ENCODE data around the gene LMX1A. TPM values are rescaled to one million over a fixed set of nuclear protein-coding genes. Genes with fewer than 3 reads are reported as not detected.

LMX1A gene
- total and polyA plus RNA-seq, 4 donors = 0.05 to 0.17 TPM; not detected in 2

GRCh38 chr1:165287781-165288180, 68.7 kb downstream of the LMX1A start:
- no peak for DNase-seq (ENCODE audit: low spot score)

More at GRCh38 chr1:165287781-165288180, 68.7 kb downstream of the LMX1A start:
- no peaks in the 10 kb centered on the region for H3K9me3 ChIP-seq (ENCODE audit: control insufficient read depth in 4 of 4, low read length in 3 of 4)
- no peaks in the 10 kb centered on the region for H3K36me3 ChIP-seq (ENCODE audit: control insufficient read depth in 4 of 4, insufficient read depth in 3 of 4, low read depth in 1 of 4, low read length in 3 of 4)
- TF ChIP-seq, protein P1, sequence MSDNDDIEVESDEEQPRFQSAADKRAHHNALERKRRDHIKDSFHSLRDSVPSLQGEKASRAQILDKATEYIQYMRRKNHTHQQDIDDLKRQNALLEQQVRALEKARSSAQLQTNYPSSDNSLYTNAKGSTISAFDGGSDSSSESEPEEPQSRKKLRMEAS (IDR thresholded peaks at IDR 0.05) = no peak
- TF ChIP-seq CTCF (IDR thresholded peaks at IDR 0.05; ENCODE audit: low read depth, low read length, missing input control) (no peak), JUND (IDR thresholded peaks at IDR 0.05) (no peak), GABPA (IDR thresholded peaks at IDR 0.05 in 1 of 2, conservative IDR thresholded peaks at IDR 0.05 in 1 of 2) (peak in 1 of 2 donors; percentile 13), NR2F2 (IDR thresholded peaks at IDR 0.05) (no peak), HNF4A (conservative IDR thresholded peaks at IDR 0.05) (peak; percentile 28 to 49), TAF1 (conservative IDR thresholded peaks at IDR 0.05) (no peak), RAD21 (IDR thresholded peaks at IDR 0.05) (no peak), RXRA (IDR thresholded peaks at IDR 0.05) (peak in 1 of 2 donors; percentile 39), EGR1 (IDR thresholded peaks at IDR 0.05; ENCODE audit: low read depth in 2 of 2) (no peak), FOXA2 (IDR thresholded peaks at IDR 0.05) (no peak), HNF4G (IDR thresholded peaks at IDR 0.05) (no peak), FOXA1 (IDR thresholded peaks at IDR 0.05) (no peak), SP1 (IDR thresholded peaks at IDR 0.05) (peak; percentile 44), ATF3 (IDR thresholded peaks at IDR 0.05) (no peak), YY1 (IDR thresholded peaks at IDR 0.05) (peak; percentile 25)
- TF ChIP-seq, protein P2, sequence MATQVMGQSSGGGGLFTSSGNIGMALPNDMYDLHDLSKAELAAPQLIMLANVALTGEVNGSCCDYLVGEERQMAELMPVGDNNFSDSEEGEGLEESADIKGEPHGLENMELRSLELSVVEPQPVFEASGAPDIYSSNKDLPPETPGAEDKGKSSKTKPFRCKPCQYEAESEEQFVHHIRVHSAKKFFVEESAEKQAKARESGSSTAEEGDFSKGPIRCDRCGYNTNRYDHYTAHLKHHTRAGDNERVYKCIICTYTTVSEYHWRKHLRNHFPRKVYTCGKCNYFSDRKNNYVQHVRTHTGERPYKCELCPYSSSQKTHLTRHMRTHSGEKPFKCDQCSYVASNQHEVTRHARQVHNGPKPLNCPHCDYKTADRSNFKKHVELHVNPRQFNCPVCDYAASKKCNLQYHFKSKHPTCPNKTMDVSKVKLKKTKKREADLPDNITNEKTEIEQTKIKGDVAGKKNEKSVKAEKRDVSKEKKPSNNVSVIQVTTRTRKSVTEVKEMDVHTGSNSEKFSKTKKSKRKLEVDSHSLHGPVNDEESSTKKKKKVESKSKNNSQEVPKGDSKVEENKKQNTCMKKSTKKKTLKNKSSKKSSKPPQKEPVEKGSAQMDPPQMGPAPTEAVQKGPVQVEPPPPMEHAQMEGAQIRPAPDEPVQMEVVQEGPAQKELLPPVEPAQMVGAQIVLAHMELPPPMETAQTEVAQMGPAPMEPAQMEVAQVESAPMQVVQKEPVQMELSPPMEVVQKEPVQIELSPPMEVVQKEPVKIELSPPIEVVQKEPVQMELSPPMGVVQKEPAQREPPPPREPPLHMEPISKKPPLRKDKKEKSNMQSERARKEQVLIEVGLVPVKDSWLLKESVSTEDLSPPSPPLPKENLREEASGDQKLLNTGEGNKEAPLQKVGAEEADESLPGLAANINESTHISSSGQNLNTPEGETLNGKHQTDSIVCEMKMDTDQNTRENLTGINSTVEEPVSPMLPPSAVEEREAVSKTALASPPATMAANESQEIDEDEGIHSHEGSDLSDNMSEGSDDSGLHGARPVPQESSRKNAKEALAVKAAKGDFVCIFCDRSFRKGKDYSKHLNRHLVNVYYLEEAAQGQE (IDR thresholded peaks at IDR 0.05) = peak; percentile 39
- TF ChIP-seq, protein P3, sequence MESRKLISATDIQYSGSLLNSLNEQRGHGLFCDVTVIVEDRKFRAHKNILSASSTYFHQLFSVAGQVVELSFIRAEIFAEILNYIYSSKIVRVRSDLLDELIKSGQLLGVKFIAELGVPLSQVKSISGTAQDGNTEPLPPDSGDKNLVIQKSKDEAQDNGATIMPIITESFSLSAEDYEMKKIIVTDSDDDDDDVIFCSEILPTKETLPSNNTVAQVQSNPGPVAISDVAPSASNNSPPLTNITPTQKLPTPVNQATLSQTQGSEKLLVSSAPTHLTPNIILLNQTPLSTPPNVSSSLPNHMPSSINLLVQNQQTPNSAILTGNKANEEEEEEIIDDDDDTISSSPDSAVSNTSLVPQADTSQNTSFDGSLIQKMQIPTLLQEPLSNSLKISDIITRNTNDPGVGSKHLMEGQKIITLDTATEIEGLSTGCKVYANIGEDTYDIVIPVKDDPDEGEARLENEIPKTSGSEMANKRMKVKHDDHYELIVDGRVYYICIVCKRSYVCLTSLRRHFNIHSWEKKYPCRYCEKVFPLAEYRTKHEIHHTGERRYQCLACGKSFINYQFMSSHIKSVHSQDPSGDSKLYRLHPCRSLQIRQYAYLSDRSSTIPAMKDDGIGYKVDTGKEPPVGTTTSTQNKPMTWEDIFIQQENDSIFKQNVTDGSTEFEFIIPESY (IDR thresholded peaks at IDR 0.05) = peak; percentile 20
- peak overlapping the region; percentile 29 to 78 for H3K27ac ChIP-seq (ENCODE audit: low read depth in 1 of 2, low read length in 2 of 2)
- no peaks in the 10 kb centered on the region for H3K27me3 ChIP-seq (ENCODE audit: control insufficient read depth in 4 of 4, insufficient read depth in 4 of 4, low read length in 3 of 4)
- H3K4me1 ChIP-seq (ENCODE audit: control insufficient read depth in 4 of 4, insufficient read depth in 4 of 4, low read length in 3 of 4) = peaks cover 8 to 31% (median 20%) of the 10 kb centered on the region in 4 donors
- no peak overlapping the region for H3K4me3 ChIP-seq (ENCODE audit: low read depth in 1 of 3, low read length in 3 of 3)
- H3K9ac ChIP-seq (ENCODE audit: low read depth in 1 of 2, low read length in 2 of 2) = no peak overlapping the region
- 23% methylated on average over 4 of the region's 4 CpGs for WGBS

Data from liver (tissue), 9 donors.